Mucosa of descending colon (tissue), 3 donors: ENCODE measurements around the gene BPIFB3. TPM values are rescaled to one million over a fixed set of nuclear protein-coding genes. Genes with fewer than 3 reads are reported as not detected.
"Not testable (repeated sequence)": the region's sequence is repeated elsewhere in the genome, so short reads cannot be mapped to it uniquely, and the experiment has no call there.

Experiments used
- ATAC-seq: fragments of 200-7000 bp; cut with Tn5 transposase; one replicate; pipeline ENCODE4 v1.9.1; 2020; ENCODE audit warnings: mild to moderate bottlenecking, moderate library complexity
- DNase-seq, 3 donors: peaks; one replicate each; pipeline ENCODE4 v3.0.0-alpha.2; 2020
- H3K36me3 ChIP-seq: fragments of 200-600 bp; one replicate; pipeline ENCODE4 v1.8.0; 2021; ENCODE audit warnings: low read depth, mild to moderate bottlenecking
- H3K4me1 ChIP-seq: fragments of 200-600 bp; one replicate; pipeline ENCODE4 v1.8.0; 2021; ENCODE audit warnings: low read depth, mild to moderate bottlenecking
- H3K4me3 ChIP-seq: fragments of 200-600 bp; one replicate; pipeline ENCODE4 v1.8.0; 2021; ENCODE audit warnings: mild to moderate bottlenecking
- H3K9me3 ChIP-seq: fragments of 200-600 bp; one replicate; pipeline ENCODE4 v1.8.0; 2021; ENCODE audit warnings: mild to moderate bottlenecking
- CTCF ChIP-seq: fragments of 200-600 bp; IDR thresholded peaks from one replicate; pipeline ENCODE4 v1.8.0; 2022; ENCODE audit warnings: antibody characterized with exemption, mild to moderate bottlenecking
- intact Hi-C, 2 donors: fragments of 100-400 bp; cut with DNase I in 1 of 2; cut with micrococcal nuclease in 1 of 2; formaldehyde crosslinking; loops; one replicate each; pipeline versions ENCODE4 v1.11.0 to v1.11.1; 2022; cut with DNase I, micrococcal nuclease
- total RNA-seq, 3 donors: library from RNA; stranded (reverse); fragmentation: NEBNext Ultra II Directional in 2 of 3; extraction: Animal tissue kit (Norgen Biotek cat#: 25700) in 2 of 3; gene quantifications; one replicate each; pipeline versions ENCODE4 v1.2.1 to v1.2.4, GENCODE V29; 2021 to 2023
- donor health status: DM: no; HTN: no; CAD: no; lungs with moderate emphysema.
- donor health status: DM: no; HTN: no; CAD: no.
- donor health status: DM: no; HTN: yes; CAD: no.

The BPIFB3 gene
- total RNA-seq, 3 donors from 2014 or later: not detected

GRCh38 chr20:33042430-33042829 lies 11.3 kb upstream of the BPIFB3 start:
- H3K4me3 ChIP-seq: no peak overlapping the region
- intact Hi-C loops: no loop called here
- no peak for TF ChIP-seq CTCF
- peaks cover 22% of the 10 kb centered on the region for H3K9me3 ChIP-seq
- ATAC-seq (no peak), DNase-seq (no peak)
- H3K36me3 ChIP-seq: no peaks in the 10 kb centered on the region
- no peaks in the 10 kb centered on the region for H3K4me1 ChIP-seq

- intact Hi-C loops: no loop called here
- Histone ChIP-seq H3K36me3 (no peaks in the 10 kb centered on the region), H3K4me1 (no peaks in the 10 kb centered on the region), H3K9me3 (peaks cover 22% of the 10 kb centered on the region), H3K4me3 (no peak overlapping the region)
- no peak for ATAC-seq
- no peak for DNase-seq
- TF ChIP-seq CTCF: no peak
These were observed 10.5 kb upstream of the BPIFB3 start for GRCh38 chr20:33042983-33043730.

GRCh38 chr20:33043731-33044181 lies 9.9 kb upstream of the BPIFB3 start:
- no peak for ATAC-seq

GRCh38 chr20:33045129-33045721 lies 8.5 kb upstream of the BPIFB3 start:
- DNase-seq, ATAC-seq, H3K36me3 ChIP-seq, H3K4me3 ChIP-seq, intact Hi-C loops, H3K4me1 ChIP-seq: not testable (repeated sequence)
- peaks cover 22% of the 10 kb centered on the region for H3K9me3 ChIP-seq

More at GRCh38 chr20:33043731-33044181, 9.9 kb upstream of the BPIFB3 start:
- Histone ChIP-seq H3K4me3 (no peak overlapping the region), H3K4me1 (no peaks in the 10 kb centered on the region), H3K36me3 (no peaks in the 10 kb centered on the region), H3K9me3 (peaks cover 22% of the 10 kb centered on the region)
- intact Hi-C loops: no loop called here
- no peak for TF ChIP-seq CTCF
- DNase-seq: no peak

- peaks cover 22% of the 10 kb centered on the region for H3K9me3 ChIP-seq
- no peaks in the 10 kb centered on the region for H3K4me1 ChIP-seq
- no peak for TF ChIP-seq CTCF
- intact Hi-C loops: no loop called here
- H3K4me3 ChIP-seq: no peak overlapping the region
- DNase-seq (no peak), ATAC-seq (no peak)
- no peaks in the 10 kb centered on the region for H3K36me3 ChIP-seq
These were observed 7.3 kb upstream of the BPIFB3 start for GRCh38 chr20:33046412-33046811.

GRCh38 chr20:33051333-33051732 lies 2.4 kb upstream of the BPIFB3 start:
- no peak overlapping the region for H3K4me3 ChIP-seq
- H3K36me3 ChIP-seq: no peaks in the 10 kb centered on the region
- H3K4me1 ChIP-seq: no peaks in the 10 kb centered on the region
- ATAC-seq: no peak
- H3K9me3 ChIP-seq: peaks cover 3% of the 10 kb centered on the region
- no peak for TF ChIP-seq CTCF
- no peak for DNase-seq
- intact Hi-C loops: no loop called here
